Activated CD4-positive, alpha-beta T cell treated with anti-CD3 and anti-CD28 coated beads for 36 hours (primary cell): ENCODE measurements around the gene EDEM2. TPM values are rescaled to one million over a fixed set of nuclear protein-coding genes. Genes with fewer than 3 reads are reported as not detected.
A peak's percentile ranks its signal among the peaks of the same experiment; 100 is the strongest.

ENCODE experiments used
- ATAC-seq: fragments of 200-7000 bp; cut with Tn5 transposase; one replicate; pipeline ENCODE4 v1.10.0; 2021; ENCODE audit warnings: mild to moderate bottlenecking, moderate library complexity
- CTCF ChIA-PET: fragments of 350-600 bp; sonication (Branson Sonifier 250); formaldehyde crosslinking; loops from one replicate; lab custom pipeline; 2021; ENCODE audit warnings: antibody characterized with exemption; lab: Charles Lee
- POLR2A ChIA-PET: fragments of 350-600 bp; sonication (Branson Sonifier 250); formaldehyde crosslinking; loops from one replicate; lab custom pipeline; 2021; ENCODE audit warnings: antibody characterized with exemption, inconsistent platforms; lab: Charles Lee
- DNase-seq: peaks from one replicate; pipeline ENCODE4 v3.0.0-alpha.2; 2020
- H3K27ac Mint-ChIP-seq: one replicate; pipeline ENCODE4 v1.8.0; 2021; ENCODE audit warnings: mixed read lengths
- H3K27me3 Mint-ChIP-seq: one replicate; pipeline ENCODE4 v1.8.0; 2021; ENCODE audit warnings: mixed read lengths
- H3K36me3 Mint-ChIP-seq: one replicate; pipeline ENCODE4 v1.8.0; 2021; ENCODE audit warnings: low read depth, mixed read lengths
- H3K4me1 Mint-ChIP-seq: one replicate; pipeline ENCODE4 v1.8.0; 2021; ENCODE audit warnings: mixed read lengths
- H3K4me3 Mint-ChIP-seq: one replicate; pipeline ENCODE4 v1.8.0; 2021; ENCODE audit warnings: mild to moderate bottlenecking, moderate library complexity, mixed read lengths
- H3K9me3 Mint-ChIP-seq: one replicate; pipeline ENCODE4 v1.8.0; 2021; ENCODE audit warnings: low read depth, mixed read lengths
- intact Hi-C, 2 experiments: fragments of 100-400 bp; cut with DNase I in 1 of 2; cut with micrococcal nuclease in 1 of 2; formaldehyde crosslinking; loops; one replicate each; pipeline versions ENCODE4 v1.14.2 to v1.15.1; 2022 to 2024; cut with DNase I, micrococcal nuclease
- total RNA-seq, 2 experiments: library from RNA; stranded (reverse); gene quantifications; one replicate each; pipeline ENCODE4 v1.2.3, GENCODE V29; 2021

EDEM2 gene
- total RNA-seq, 2 experiments from 2014 or later, result 16.5 to 18.2 TPM

DNA sequence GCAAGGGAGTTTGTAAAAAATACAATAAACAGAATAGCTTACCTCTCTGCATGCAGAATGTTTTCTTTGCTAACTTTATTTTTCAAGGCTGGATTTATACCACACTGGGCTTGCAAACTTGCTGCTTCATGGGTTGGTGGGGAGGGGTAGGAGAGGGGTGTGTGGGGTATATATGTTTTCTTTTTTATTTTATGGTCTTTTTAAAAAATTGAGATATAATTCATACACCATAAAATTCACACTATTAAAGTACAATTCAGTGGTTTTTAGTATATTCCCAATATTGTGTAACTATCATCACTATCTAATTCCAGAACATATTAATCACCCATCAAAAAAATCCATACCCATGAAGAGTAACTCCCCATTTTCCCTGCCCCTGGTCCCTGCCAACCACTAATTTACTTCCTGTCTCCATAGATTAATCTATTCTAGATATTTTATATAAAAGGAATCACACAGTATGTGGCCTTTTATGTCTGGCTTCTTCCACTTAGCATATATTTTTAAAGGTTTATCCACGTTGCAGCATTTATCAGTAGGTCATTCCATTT, 40.2 kb downstream of the EDEM2 start:
- Mint-ChIP-seq H3K27ac (no peak overlapping the region), H3K4me1 (peaks cover 6% of the 10 kb centered on the region), H3K27me3 (no peaks in the 10 kb centered on the region), H3K4me3 (no peak overlapping the region), H3K9me3 (no peaks in the 10 kb centered on the region), H3K36me3 (peaks cover 1% of the 10 kb centered on the region)
- no peak for ATAC-seq
- intact Hi-C loops, result no loop called here
- ChIA-PET POLR2A (no interaction called here), CTCF (no interaction called here)
- DNase-seq, result no peak

DNA sequence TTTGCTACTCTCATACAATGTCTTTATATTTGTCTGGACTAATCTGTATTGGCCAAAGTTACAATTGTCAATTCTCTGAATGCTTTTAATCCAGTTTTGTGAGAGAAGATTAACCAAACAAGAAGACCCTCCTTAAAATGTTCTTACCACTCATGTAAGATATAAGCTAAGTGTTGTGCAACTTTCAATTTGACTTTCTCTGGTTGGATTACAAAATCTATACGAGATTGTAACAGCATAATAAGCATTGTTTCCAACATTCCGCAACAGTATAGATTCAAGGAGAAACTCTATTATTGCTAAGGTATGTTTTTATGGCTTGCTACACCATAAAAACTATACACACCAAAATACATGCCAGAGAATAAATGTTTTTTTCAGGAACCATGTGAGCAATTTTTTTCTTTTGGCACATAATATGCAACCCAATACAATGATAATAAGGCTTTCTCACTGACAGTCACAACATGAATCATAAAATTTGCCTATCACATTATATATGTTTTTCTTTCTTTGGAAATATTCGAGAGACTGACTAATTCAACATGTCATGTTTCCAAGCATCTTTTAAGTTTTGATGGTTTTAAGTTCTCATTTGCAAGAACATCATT, 42.3 kb downstream of the EDEM2 start:
- no peaks in the 10 kb centered on the region for H3K27me3 Mint-ChIP-seq
- no peak overlapping the region for H3K4me3 Mint-ChIP-seq
- no peak for ATAC-seq
- no peaks in the 10 kb centered on the region for H3K36me3 Mint-ChIP-seq
- ChIA-PET POLR2A (no interaction called here), CTCF (interaction anchor here (0.9 to 1.0 kb wide), 2 partner anchors 9 to 11 kb away, joined by 3 to 4 read pairs; no protein-coding TSS in a partner anchor)
- H3K4me1 Mint-ChIP-seq, result no peaks in the 10 kb centered on the region
- DNase-seq, result no peak
- intact Hi-C loops, result no loop called here
- no peak overlapping the region for H3K27ac Mint-ChIP-seq
- H3K9me3 Mint-ChIP-seq, result no peaks in the 10 kb centered on the region

DNA sequence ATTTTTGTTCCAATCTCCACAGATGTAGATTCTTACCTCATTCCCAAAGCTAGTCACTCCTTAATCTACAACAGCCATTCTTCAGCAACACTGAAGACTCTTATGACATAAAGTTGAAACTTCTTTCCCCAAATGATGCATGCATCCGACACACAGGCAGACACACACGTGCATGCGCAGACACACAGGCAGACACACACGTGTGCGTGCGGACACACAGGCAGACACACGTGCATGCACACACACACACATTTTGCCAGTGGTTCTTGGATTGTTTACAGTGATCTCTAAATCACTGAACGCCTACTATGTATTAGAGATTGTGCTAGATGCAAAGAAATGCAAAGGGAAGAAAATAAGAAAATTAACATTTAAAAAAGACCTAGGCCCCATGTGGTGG, 45.5 kb downstream of the EDEM2 start:
- Mint-ChIP-seq H3K36me3 (no peaks in the 10 kb centered on the region), H3K27ac (no peak overlapping the region), H3K4me3 (no peak overlapping the region), H3K9me3 (no peaks in the 10 kb centered on the region), H3K27me3 (no peaks in the 10 kb centered on the region), H3K4me1 (no peaks in the 10 kb centered on the region)
- POLR2A ChIA-PET, result no interaction called here
- CTCF ChIA-PET, result interaction anchor here (0.6 kb wide), 1 partner anchor 1248 kb away, joined by 3 read pairs; no protein-coding TSS in a partner anchor
- intact Hi-C loops, result no loop called here
- DNase-seq, result no peak
- no peak for ATAC-seq

DNA sequence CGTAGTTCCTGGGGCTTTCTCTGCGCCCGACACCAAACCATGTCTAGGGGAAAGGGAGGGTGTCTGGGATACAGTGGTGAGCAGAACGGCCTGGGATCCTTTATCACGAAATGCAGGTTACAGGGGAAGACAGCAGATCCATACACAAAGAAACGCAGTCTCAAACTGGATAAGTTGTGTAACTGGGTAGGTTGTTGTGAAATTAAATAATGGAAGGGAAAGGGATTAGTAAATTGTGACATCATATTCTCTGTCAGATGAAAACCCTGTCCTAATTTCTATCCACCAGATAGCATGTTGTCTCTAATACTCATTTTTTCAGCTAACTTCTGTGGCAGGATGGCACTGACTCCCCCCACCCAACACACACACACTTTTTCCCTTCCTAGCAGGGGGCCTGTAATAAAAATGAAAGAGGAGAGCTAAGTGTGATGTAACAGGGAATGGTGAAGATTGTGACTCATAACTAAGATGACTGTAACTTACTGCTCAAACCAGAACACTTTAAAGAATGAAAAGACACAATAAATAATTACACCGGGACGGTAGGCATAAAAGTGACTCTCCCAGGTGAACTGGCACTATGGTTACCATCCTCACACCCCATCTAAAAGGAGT, 53.8 kb downstream of the EDEM2 start:
- POLR2A ChIA-PET, result interaction anchor here (0.6 to 0.8 kb wide), 2 partner anchors 54 to 1861 kb away, joined by 4 read pairs; partner anchors contain the start of gene EDEM2
- Mint-ChIP-seq H3K9me3 (no peaks in the 10 kb centered on the region), H3K27me3 (no peaks in the 10 kb centered on the region), H3K4me1 (peaks cover 45% of the 10 kb centered on the region), H3K36me3 (peaks cover 12% of the 10 kb centered on the region), H3K27ac (peak overlapping the region; percentile 100), H3K4me3 (peak overlapping the region; percentile 90)
- CTCF ChIA-PET, result interaction anchor here (0.5 to 1.4 kb wide), 8 partner anchors 11 to 1098 kb away, joined by 3 to 4 read pairs (median 3); no protein-coding TSS in a partner anchor
- peak; percentile 60 for ATAC-seq
- peak; percentile 66 for DNase-seq
- intact Hi-C loops, result loop anchor here (1.0 to 10.0 kb wide), 15 partner anchors 36 to 1101 kb away; partner anchors contain the start of genes EDEM2 (in 2 of the 2), ACSS2 (in 1 of the 2), AHCY (in 1 of the 2) and CEP250 (in 1 of the 2)

DNA sequence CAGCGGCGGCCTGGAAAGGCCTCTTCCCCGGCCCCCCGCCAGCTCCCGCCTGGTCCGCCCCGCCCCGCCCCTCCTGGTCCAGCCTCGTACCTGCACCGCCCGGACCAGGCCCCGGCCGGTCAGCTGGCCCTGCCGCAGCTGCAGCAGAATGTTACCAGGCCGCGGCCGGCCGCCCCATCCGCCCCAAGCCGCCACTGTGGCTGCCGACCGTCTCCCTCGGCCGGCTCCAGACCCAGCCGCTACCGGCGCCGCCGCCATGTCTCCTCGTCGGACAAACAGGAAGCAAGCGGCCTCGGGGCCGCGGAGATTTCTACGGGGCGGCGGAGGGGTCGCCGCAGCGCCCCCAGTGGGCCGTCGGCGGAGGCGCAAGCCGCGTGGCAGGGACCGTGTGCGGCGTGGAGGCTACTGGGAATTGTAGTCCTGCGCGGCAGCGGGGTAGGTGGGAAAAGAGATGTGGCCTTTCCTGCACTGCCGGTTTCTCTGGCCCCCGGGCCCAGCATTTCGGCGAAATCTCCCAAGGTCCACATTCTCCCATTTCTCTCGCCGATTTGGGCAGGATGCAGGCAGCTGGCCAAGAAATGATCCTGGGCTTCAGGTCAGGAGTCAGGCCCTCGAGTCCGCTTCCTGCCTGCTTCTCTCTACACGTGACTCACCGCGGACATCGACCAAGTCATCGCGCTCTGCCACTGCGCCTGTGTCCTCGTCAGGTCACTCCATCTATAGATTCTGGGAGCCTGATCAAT, 54.4 kb downstream of the EDEM2 start, which contains the start of gene TRPC4AP:
Gene TRPC4AP (minus strand): TSS at position 284 of the 743 bp plus-strand sequence. CDS start 26 bp downstream, at position 258.
- ChIA-PET CTCF (interaction anchor here (0.5 to 1.4 kb wide), 3 partner anchors 19 to 332 kb away, joined by 3 to 4 read pairs (median 3); no protein-coding TSS in a partner anchor), POLR2A (interaction anchor here (0.6 kb wide), 2 partner anchors 15 to 1860 kb away, joined by 4 read pairs; no protein-coding TSS in a partner anchor)
- H3K4me3 Mint-ChIP-seq, result peak within 1 kb of the TSS; percentile 90
- DNase-seq (peak; percentile 95), ATAC-seq (peak; percentile 88)
- peaks cover 12% of the 10 kb centered on the region for H3K36me3 Mint-ChIP-seq
- H3K4me1 Mint-ChIP-seq, result peaks cover 52% of the 10 kb centered on the region
- H3K9me3 Mint-ChIP-seq, result no peaks in the 10 kb centered on the region
- peak within 1 kb of the TSS; percentile 100 for H3K27ac Mint-ChIP-seq
- H3K27me3 Mint-ChIP-seq, result no peaks in the 10 kb centered on the region
- intact Hi-C loops, result loop anchor here (1.0 to 10.0 kb wide), 21 partner anchors 35 to 1100 kb away; partner anchors contain the start of genes ACSS2 (in 2 of the 2), EDEM2 (in 2 of the 2), NCOA6 (in 2 of the 2) and AHCY (in 1 of the 2)

DNA sequence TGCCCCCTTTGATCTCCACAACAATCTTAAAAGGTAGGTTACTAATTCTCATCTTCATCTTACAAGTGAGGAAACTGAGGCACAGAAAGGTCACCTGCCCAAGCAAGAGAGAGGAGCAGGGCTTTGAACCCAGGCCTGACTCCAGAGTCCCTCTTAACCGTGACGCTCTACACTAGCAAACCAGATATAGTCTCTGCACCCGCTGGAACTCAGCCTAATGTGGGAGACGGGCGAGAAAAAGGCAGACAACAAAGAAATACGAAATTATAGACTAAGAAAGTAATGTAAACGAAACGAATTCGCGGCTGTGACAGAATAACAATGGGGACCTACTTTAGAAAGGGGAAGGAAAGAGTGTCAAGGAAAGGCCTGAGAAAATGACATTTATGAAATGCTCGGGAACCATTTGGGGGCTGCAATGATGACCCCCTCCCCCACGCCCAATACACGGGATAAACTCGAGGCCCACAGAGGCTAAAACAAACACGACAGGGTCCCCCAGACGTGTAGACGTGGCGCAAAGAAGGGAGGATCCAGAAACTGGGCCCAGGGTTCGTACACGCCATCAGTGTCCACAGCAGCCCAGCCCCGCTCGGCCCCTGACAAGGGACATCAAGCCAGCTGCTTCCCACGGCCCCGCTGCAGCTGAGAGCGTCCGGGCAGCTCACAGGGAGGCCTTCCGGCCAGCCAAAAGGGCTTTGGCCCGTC, 55.2 kb downstream of the EDEM2 start:
- Mint-ChIP-seq H3K36me3 (peaks cover 12% of the 10 kb centered on the region), H3K4me1 (peaks cover 57% of the 10 kb centered on the region), H3K27me3 (no peaks in the 10 kb centered on the region), H3K4me3 (peak overlapping the region; percentile 90), H3K27ac (peak overlapping the region; percentile 92), H3K9me3 (no peaks in the 10 kb centered on the region)
- intact Hi-C loops, result loop anchor here (1.0 to 10.0 kb wide), 18 partner anchors 35 to 1100 kb away; partner anchors contain the start of genes ACSS2 (in 2 of the 2), NCOA6 (in 2 of the 2), CEP250 (in 1 of the 2) and EDEM2 (in 1 of the 2)
- CTCF ChIA-PET, result interaction anchor here (0.8 to 1.7 kb wide), 2 partner anchors 117 to 332 kb away, joined by 3 read pairs; no protein-coding TSS in a partner anchor
- ATAC-seq, result peak; percentile 2
- POLR2A ChIA-PET, result interaction anchor here (0.6 kb wide), 1 partner anchor 16 kb away, joined by 4 read pairs; no protein-coding TSS in a partner anchor
- DNase-seq, result peak; percentile 26

DNA sequence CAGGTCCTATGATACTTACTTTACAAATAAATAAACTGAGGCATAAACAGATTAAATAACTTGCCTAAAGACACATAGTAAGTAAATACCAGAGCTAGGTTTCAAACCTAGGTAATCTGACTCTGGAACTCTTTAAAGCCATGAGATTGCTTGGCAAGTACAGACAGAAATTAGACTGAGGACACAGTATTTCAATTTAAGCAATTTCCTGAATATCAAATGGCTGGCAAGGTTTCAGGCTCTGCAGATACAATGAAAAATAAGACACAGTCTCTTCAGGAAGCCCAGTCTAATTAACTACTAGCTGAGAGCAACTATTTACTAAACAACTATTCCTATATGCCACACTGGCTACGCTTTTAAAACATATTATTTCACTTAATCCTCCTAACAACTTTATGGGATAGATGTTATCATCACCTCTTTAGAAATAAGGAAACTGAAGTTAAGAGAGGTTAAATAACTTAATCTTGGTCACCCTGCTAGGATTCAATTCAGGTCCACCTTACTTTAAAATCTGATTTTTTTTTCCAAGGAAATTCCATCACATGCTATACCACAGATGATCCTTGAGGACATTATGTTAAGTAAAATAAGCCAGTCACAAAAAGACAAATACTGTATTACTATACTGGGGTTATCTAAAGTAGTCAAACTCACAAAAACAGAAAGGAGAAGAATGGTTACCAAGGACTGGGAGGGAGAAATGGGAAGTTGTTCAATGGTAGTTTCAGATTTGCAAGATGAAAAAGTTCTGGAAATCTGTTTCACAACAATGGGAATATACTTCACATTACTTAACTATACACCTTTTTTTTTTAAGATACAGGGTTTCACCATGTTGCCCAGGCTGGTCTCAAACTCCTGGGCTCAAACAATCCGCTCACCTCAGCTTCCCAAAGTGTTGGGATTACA, 58.6 kb downstream of the EDEM2 start:
- POLR2A ChIA-PET, result interaction anchor here (0.6 kb wide), 2 partner anchors 416 to 664 kb away, joined by 3 to 5 read pairs; no protein-coding TSS in a partner anchor
- no peak overlapping the region for H3K4me3 Mint-ChIP-seq

DNA sequence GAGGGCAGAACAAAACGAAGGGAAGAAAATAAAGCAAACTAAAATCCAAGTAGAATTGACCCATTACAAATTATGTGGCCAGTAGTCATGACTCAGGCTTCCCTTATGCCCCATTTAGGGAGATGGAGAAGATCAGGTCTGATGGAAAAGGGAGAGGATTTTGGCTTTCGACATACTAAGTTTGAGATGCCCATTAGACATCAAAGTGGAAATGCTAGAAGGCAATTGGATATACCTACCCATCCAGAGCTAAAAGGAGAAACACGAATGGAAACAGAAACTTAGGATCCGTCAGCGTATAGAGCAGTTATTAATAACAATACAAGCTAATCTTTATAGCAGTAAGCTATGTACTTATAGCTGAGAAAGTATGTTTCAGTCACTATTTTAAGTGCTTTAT, 59.3 kb downstream of the EDEM2 start:
- Mint-ChIP-seq H3K4me3 (no peak overlapping the region), H3K4me1 (peaks cover 54% of the 10 kb centered on the region), H3K36me3 (peaks cover 14% of the 10 kb centered on the region), H3K9me3 (no peaks in the 10 kb centered on the region), H3K27me3 (no peaks in the 10 kb centered on the region), H3K27ac (peak overlapping the region; percentile 5)
- ChIA-PET POLR2A (no interaction called here), CTCF (interaction anchor here (0.9 to 1.9 kb wide), 3 partner anchors 8 to 19 kb away, joined by 3 to 5 read pairs (median 3); no protein-coding TSS in a partner anchor)
- intact Hi-C loops, result no loop called here
- DNase-seq (no peak), ATAC-seq (no peak)

More for the DNA sequence above, 58.6 kb downstream of the EDEM2 start:
- Mint-ChIP-seq H3K9me3 (no peaks in the 10 kb centered on the region), H3K36me3 (peaks cover 14% of the 10 kb centered on the region), H3K4me1 (peaks cover 60% of the 10 kb centered on the region), H3K27me3 (no peaks in the 10 kb centered on the region), H3K27ac (peak overlapping the region; percentile 53)
- CTCF ChIA-PET, result interaction anchor here (0.9 to 1.9 kb wide), 3 partner anchors 8 to 19 kb away, joined by 3 to 5 read pairs (median 3); no protein-coding TSS in a partner anchor
- no peak for ATAC-seq
- intact Hi-C loops, result no loop called here
- DNase-seq, result no peak

DNA sequence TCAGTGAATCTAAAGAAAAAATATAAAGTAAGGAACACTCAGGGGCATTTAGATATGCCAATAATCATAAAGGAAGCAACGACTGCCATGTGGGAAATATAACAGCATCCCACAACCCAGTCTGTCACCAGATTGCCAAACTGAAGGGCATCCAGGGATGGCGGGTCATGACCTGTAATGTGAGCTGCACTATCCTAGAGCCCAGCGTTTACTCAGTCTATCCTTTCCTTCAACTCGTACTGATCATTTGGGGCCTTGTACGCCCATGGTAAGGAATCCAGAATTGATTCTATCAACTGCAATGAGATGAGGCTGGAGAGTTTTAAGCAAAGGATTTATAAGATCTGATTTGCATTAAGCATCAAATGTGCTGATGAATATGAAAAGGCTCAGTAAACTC, 59.8 kb downstream of the EDEM2 start:
- CTCF ChIA-PET, result interaction anchor here (0.9 to 1.9 kb wide), 2 partner anchors 9 to 18 kb away, joined by 3 to 5 read pairs; no protein-coding TSS in a partner anchor
- intact Hi-C loops, result no loop called here
- Mint-ChIP-seq H3K4me3 (no peak overlapping the region), H3K27me3 (no peaks in the 10 kb centered on the region), H3K27ac (peak overlapping the region; percentile 5), H3K36me3 (peaks cover 14% of the 10 kb centered on the region), H3K4me1 (peaks cover 56% of the 10 kb centered on the region), H3K9me3 (no peaks in the 10 kb centered on the region)
- no peak for ATAC-seq
- no peak for DNase-seq
- POLR2A ChIA-PET, result no interaction called here
